GM21786 (cell line): Measurements from ENCODE around the gene LAMA3.
"Not testable (repeated sequence)": the region's sequence is repeated elsewhere in the genome, so short reads cannot be mapped to it uniquely, and the experiment has no call there.

ENCODE experiments used
- ATAC-seq: cut with Tn5 transposase; IDR thresholded peaks from one replicate; pipeline ENCODE4 v1.9.1; 2021; ENCODE audit not compliant: unreplicated experiment

The LAMA3 gene

DNA sequence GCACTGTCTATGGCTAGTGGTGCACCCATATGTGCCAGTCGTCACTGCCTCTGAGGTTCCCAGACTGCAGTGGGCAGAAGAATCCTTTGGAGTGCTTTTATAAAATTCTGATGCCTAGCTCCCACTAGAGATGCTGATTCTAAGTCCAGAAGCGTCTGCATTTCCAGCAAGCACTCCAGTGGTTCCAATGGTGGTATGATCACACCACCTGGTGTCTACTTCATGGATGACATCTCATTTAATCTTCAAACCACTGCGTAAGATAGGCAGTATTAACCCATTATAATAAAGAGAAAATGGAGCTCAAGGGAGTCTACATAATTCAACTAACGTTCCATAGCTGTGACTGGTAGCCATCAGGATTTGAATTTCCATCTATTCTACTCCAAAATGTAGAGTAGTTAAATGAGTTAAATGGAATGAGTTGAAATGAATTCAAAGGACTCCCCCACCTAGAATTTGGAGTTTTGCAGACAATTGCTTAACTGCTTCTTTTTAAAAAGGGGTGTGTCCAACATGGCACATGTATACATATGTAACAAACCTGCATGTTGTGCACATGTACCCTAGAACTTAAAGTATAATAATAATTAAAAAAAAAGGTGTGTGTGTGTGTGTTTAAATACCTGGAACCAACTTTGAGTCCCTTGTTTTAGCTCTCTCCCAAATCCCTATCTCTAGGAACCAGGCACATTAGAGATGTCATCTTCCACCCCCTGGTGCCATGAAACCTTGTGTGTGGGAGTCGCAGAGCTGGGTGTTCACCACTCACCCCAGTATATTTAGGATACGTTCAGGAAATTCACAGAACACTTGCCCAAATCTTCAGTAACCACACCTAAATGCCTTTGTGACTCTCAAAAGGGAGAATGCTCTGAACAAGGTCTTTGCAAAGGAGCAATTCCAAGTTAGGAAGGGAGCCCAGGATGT lies 14.1 kb downstream of the LAMA3 start:
- ATAC-seq, result no peak

GRCh38 chr18:23703987-23704384 lies 14.7 kb downstream of the LAMA3 start:
- ATAC-seq, result no peak

- no peak for ATAC-seq
These were observed 15.6 kb downstream of the LAMA3 start for GRCh38 chr18:23704806-23705205.

GRCh38 chr18:23706971-23707640 lies 17.9 kb downstream of the LAMA3 start:
- no peak for ATAC-seq

DNA sequence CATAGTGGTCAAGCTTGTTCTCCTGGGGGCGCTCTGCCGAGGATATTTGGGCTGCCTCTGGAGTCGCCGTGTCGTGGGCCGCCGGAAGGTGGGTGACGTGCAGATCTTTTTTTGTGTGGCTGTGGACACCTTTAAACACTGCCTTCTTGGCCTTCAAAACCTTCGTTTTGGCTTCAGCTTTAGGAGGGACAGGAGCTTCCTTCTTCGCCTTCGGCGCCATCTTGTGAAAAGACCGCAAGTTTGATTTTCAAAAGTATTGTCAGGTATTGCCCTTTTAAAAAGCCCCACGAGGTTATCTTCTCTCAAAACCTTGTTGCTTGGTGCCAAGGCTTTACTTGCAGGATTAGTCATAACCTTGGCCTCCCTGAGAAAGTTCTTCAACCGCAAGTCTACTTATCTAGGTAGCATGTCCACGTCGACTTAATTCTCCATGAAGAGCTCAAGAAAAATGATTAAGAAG lies 20.8 kb downstream of the LAMA3 start:
- ATAC-seq, result no peak

DNA sequence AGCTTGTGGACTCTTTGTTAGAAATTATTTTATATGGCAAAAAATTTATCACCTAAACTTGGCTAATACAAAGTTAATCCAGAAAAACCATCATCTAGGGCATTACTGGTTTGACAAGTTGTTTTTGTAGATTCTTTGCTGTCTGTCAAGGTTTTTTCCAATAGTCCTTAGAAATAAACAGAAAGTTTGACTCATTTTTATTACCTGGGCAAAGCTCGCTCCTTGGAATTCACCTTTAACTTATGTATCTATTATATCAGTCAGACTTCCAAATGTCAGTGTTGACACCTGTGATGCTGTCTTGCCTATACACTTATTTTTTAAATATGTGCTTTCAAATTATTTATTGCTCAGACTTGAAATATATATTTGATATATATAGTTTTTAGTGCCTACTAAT lies 21.7 kb downstream of the LAMA3 start:
- no peak for ATAC-seq

DNA sequence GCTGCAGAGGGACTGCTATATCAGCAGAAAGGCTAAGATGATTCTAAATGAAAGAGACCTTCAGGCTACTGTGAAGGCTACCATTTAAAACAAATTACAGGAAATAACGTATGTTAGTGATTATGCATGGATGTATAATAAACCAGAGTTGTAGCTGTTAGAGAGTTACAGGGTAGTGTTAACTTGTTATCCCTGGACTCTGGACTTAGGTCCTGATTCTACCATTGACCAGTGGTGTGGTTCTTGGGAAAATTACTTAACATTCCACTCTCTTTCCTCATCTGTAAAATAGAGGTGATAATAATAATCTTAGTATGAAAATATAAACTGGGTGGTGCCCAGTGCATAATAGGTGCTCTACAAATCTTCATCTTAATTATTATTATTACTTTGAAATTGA lies 22.2 kb downstream of the LAMA3 start:
- no peak for ATAC-seq

DNA sequence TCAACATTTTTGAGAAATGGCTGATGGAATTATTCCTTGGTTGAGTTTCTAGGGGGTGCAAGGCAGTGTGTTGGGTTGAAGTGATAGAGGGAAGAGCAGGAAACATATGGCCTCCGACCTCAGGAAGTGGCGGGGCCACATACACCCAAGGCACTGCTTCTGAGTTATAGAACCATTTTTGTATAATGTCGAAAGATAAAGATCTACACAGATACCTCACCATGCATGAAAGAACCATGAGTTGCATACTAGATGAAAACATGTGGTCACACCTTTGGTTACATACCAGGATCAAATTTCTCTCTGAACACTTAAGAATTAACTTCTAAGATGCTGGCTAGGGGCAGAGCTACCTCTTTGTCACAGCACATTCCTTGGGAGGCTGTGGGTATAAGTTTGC lies 23.2 kb downstream of the LAMA3 start:
- no peak for ATAC-seq

- ATAC-seq, result no peak
These were observed 25.3 kb downstream of the LAMA3 start for GRCh38 chr18:23714576-23714975.

GRCh38 chr18:23716079-23716478 lies 26.8 kb downstream of the LAMA3 start:
- not testable (repeated sequence) for ATAC-seq

DNA sequence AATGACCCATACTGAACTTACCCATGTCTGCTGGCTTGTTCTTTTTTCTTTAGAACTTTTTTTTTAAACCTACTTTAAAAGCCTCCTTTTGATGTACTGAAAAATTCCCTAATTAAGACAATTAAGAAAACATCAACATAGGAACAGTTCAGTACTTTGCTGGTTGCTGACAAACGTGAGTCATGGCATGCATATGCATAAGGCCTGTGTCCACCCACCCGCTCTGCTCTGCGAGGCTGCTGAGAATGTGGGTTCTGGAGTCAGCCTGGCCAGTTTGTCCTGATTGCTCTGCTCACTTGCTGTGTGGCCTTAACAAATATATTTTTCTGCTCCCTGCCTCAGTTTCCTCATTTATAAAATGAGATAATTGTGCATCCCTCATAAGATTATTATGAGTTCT lies 27.3 kb downstream of the LAMA3 start:
- ATAC-seq, result no peak

GRCh38 chr18:23716966-23717365 lies 27.7 kb downstream of the LAMA3 start:
- ATAC-seq, result no peak

DNA sequence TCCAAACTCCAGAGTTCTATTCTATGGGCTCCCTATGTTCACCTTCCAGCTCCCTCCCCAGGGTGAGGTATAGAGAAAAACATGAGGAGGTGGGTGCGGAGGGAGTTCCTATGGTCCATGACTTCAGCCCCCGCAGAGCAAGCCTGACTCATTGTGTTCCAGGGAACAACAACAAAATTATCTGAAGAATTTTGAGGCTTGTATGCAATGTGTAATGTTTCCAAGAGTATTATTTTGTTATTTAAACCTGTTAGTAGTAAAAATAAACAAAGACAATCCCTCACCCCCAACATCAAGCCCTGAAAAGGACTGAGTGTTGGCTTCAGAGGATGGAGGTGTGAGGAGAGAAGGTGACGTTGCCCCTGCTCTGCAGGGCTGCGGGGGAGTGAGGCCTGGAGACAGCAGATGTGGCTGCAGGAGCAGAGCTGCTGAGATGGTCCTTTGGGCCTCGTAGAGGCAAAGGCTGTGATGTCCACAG lies 29.0 kb downstream of the LAMA3 start:
- ATAC-seq, result no peak

DNA sequence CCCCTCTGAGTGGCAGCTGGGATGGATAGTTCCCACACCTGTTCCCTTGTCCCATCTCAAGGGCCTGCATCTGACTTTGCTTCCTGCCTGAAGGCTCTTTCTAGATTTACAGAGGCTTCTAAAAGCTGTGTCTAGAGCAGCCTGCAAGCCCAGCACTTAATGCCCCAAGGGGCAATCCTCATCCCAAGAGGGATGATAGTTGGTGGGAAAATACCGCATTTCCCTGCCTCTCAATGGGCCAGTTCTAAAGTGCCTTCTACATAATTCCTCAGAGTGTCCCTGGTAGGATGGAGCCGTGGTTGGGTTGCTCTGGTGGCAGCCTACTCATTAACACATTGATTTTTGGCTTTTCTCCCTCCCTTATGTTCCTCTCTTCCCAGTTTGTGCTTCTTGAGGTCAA lies 29.5 kb downstream of the LAMA3 start:
- no peak for ATAC-seq

DNA sequence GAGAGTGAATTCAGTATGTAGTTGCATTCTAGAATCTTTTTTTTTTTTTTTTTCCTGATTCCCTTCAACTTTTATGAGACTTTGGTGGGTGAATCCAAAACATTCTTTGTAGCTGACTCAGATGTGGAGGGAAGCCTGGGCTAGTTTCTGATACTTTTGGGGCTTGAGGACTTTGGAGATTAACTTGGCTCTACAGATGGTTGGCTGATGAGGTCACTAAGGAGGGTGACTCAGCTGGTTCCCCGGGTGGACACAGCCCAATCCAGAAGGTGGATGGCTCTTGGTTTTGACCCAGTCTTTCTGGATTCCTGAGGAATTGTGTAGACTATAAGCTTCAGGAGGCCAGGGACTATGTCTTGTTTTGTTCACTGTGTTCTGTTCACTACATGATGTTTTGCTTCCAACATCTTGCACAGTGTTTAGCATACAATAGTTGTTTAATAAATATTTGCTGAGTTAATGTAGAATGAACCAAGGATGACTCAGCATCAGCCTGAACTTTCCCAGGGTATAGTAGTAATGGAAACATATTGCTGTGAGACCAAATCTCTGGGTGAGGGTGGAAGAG lies 30.5 kb downstream of the LAMA3 start:
- no peak for ATAC-seq

DNA sequence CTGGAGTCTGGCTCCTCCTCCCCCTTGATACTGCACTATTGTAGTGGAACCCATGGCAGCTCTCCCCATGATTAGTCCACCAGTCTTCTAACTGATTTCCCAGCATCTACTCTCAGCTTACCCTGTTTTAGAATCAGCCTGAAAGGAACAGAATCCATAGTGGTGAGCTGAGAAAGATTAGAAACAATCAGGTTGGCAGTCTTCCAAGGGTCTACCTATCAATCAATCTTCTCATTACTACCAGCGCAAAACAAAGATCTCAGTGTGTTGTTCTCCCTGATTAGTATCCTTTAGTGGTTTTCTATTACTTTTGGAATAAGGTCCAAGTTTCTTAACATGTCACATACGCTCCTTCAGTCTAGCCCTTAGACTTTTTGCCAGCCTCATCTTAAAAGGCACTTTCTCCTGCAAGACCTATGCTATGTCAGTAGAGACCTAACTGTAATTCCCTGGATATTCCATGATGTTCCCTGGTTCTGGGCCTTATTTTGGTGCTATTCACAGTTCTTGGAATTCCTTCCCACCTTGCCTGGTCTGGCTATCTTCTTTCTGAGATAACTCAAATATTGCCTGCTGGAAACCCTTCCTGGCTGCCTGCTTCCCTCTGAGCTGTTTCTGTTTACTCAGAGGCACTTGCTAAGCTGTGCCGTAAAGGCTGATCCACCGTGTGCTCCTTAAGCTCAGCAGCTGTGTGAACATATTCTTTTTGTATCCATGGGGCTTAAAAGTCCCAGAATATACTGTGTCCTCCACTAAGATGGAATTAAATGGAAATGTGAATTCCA lies 32.6 kb downstream of the LAMA3 start:
- no peak for ATAC-seq

GRCh38 chr18:23722646-23723045 lies 33.4 kb downstream of the LAMA3 start:
- ATAC-seq, result no peak

GRCh38 chr18:23723121-23723520 lies 33.9 kb downstream of the LAMA3 start:
- ATAC-seq, result no peak

DNA sequence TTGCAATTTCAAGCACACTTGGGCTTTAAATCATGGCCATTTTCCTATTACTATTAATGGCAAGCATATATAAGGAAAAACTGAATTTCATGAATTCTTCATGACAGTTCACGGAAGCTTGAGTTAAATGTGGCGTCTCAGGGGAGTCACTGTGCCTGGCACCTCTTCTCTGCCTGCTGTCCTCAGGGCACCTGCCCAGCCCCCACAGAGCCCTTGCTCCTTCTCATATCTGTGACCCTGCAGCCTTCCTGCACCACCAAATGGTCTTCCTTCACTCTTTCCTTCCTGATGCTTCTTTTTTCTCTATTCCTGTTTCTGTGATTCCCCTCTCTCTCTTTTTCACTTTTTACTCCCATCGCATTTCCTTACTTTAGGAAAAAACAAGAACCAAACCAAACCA lies 35.4 kb downstream of the LAMA3 start:
- ATAC-seq, result no peak

GRCh38 chr18:23725351-23725750 lies 36.1 kb downstream of the LAMA3 start:
- no peak for ATAC-seq
